WTC11 (cell line): ENCODE data around the gene STAM2. TPM values are rescaled to one million over a fixed set of nuclear protein-coding genes. Genes with fewer than 3 reads are reported as not detected.

Experiments
- ATAC-seq: fragments of 200-7000 bp; cut with Tn5 transposase; 2 replicates; pipeline ENCODE4 v1.10.0; 2021; ENCODE audit warnings: mild to moderate bottlenecking, moderate library complexity
- CTCF ChIA-PET: fragments of 300-600 bp; sonication (Branson Sonifier 250); formaldehyde crosslinking; loops from one replicate; lab custom pipeline; 2021; ENCODE audit warnings: antibody characterized with exemption; lab: Charles Lee
- POLR2A ChIA-PET: fragments of 350-600 bp; sonication (Branson Sonifier 250); formaldehyde crosslinking; loops from one replicate; lab custom pipeline; 2021; ENCODE audit warnings: antibody characterized with exemption; lab: Charles Lee
- DNase-seq: peaks from one replicate; pipeline ENCODE4 v3.0.0; 2021; ENCODE audit warnings: low spot score
- H3K27ac Mint-ChIP-seq: 2 replicates; pipeline ENCODE4 v1.8.0; 2021; ENCODE audit warnings: mixed read lengths
- H3K27me3 Mint-ChIP-seq: 2 replicates; pipeline ENCODE4 v1.8.0; 2021; ENCODE audit warnings: low read depth, mild to moderate bottlenecking, moderate library complexity, mixed read lengths
- H3K36me3 Mint-ChIP-seq: 2 replicates; pipeline ENCODE4 v1.8.0; 2021; ENCODE audit warnings: mixed read lengths
- H3K4me1 Mint-ChIP-seq: 2 replicates; pipeline ENCODE4 v1.8.0; 2022; ENCODE audit warnings: mixed read lengths
- H3K4me3 Mint-ChIP-seq: 2 replicates; pipeline ENCODE4 v1.8.0; 2021; ENCODE audit warnings: mild to moderate bottlenecking, moderate library complexity, mixed read lengths
- H3K9me3 Mint-ChIP-seq: 2 replicates; pipeline ENCODE4 v1.8.0; 2021; ENCODE audit warnings: mixed read lengths
- AR ChIP-seq: fragments of 250-450 bp; sonication (Bioruptor Pico); IDR thresholded peaks from 2 replicates; pipeline ENCODE4 v1.9.0; 2021; ENCODE audit warnings: mild to moderate bottlenecking
- ATF3 ChIP-seq: sonication (generic); formaldehyde crosslinking; conservative IDR thresholded peaks from 2 replicates; pipeline ENCODE4 v1.8.1; 2022; ENCODE audit warnings: mild to moderate bottlenecking, missing genetic modification reagents
- CBFB ChIP-seq: sonication (generic); formaldehyde crosslinking; IDR thresholded peaks from 2 replicates; pipeline ENCODE4 v1.8.1; 2022; ENCODE audit warnings: mild to moderate bottlenecking, low read depth, missing genetic modification reagents
- FOXK1 ChIP-seq: sonication (generic); formaldehyde crosslinking; IDR thresholded peaks from 2 replicates; pipeline ENCODE4 v1.8.0; 2022; ENCODE audit warnings: mild to moderate bottlenecking, moderate library complexity, missing genetic modification reagents
- FOXP4 ChIP-seq: sonication (generic); formaldehyde crosslinking; IDR thresholded peaks from 2 replicates; pipeline ENCODE4 v1.8.0; 2022; ENCODE audit warnings: mild to moderate bottlenecking, missing genetic modification reagents
- GABPB1 ChIP-seq: sonication (generic); formaldehyde crosslinking; IDR thresholded peaks from 2 replicates; pipeline ENCODE4 v1.8.1; 2023; ENCODE audit warnings: mild to moderate bottlenecking, missing genetic modification reagents
- IRF1 ChIP-seq: sonication (generic); formaldehyde crosslinking; IDR thresholded peaks from 2 replicates; pipeline ENCODE4 v1.8.0; 2023; ENCODE audit warnings: missing genetic modification reagents
- SMAD3 ChIP-seq: sonication (generic); formaldehyde crosslinking; IDR thresholded peaks from 2 replicates; pipeline ENCODE4 v1.8.0; 2022; ENCODE audit warnings: missing genetic modification reagents, mild to moderate bottlenecking, borderline replicate concordance
- TEAD4 ChIP-seq: sonication (generic); formaldehyde crosslinking; IDR thresholded peaks from 2 replicates; pipeline ENCODE4 v1.8.0; 2022; ENCODE audit warnings: mild to moderate bottlenecking, missing genetic modification reagents
- USF2 ChIP-seq: sonication (generic); formaldehyde crosslinking; IDR thresholded peaks from 2 replicates; pipeline ENCODE4 v1.8.1; 2023; ENCODE audit warnings: mild to moderate bottlenecking, missing genetic modification reagents, moderate library complexity
- ZNF138 ChIP-seq: sonication (generic); formaldehyde crosslinking; conservative IDR thresholded peaks from 2 replicates; pipeline ENCODE4 v1.8.1; 2022; ENCODE audit warnings: mild to moderate bottlenecking, moderate library complexity, missing genetic modification reagents
- ZNF219 ChIP-seq: sonication (generic); formaldehyde crosslinking; IDR thresholded peaks from 2 replicates; pipeline ENCODE4 v1.8.0; 2023; ENCODE audit warnings: missing genetic modification reagents, mild to moderate bottlenecking, borderline replicate concordance
- ZNF396 ChIP-seq: fragments of 250-450 bp; sonication (Bioruptor Pico); IDR thresholded peaks from 2 replicates; pipeline ENCODE4 v1.8.0; 2021; ENCODE audit warnings: mild to moderate bottlenecking, moderate library complexity, borderline replicate concordance
- ZNF512 ChIP-seq: sonication (generic); formaldehyde crosslinking; IDR thresholded peaks from 2 replicates; pipeline ENCODE4 v1.8.1; 2022; ENCODE audit warnings: missing genetic modification reagents, borderline replicate concordance
- ZNF532 ChIP-seq: fragments of 250-450 bp; sonication (Bioruptor Pico); IDR thresholded peaks from 2 replicates; pipeline ENCODE4 v1.9.0; 2021; ENCODE audit warnings: mild to moderate bottlenecking, borderline replicate concordance
- total RNA-seq: library from RNA; stranded (reverse); gene quantifications from 3 replicates; pipeline ENCODE4 v1.2.3, GENCODE V29; 2021

The STAM2 gene
- total RNA-seq, 1 experiment from 2014 or later, result 9.0 TPM

GRCh38 chr2:152166633-152167032 lies 8.9 kb downstream of the STAM2 start:
- Mint-ChIP-seq H3K27me3 (no peaks in the 10 kb centered on the region), H3K27ac (no peak overlapping the region), H3K4me3 (no peak overlapping the region), H3K9me3 (peaks cover 21% of the 10 kb centered on the region), H3K36me3 (peaks cover 17% of the 10 kb centered on the region), H3K4me1 (0 out of 2 replicates have a peak, but pooled peaks cover 2% of the 10 kb centered on the region)
- CTCF ChIA-PET, result no interaction called here
- TF ChIP-seq AR (CRISPR knock-in tag), result no peak
- TF ChIP-seq ZNF396 (CRISPR knock-in tag), result no peak
- no peak for TF ChIP-seq ZNF219
- no peak for TF ChIP-seq FOXP4 (CRISPR knock-in tag)
- TF ChIP-seq ZNF532 (CRISPR knock-in tag), result no peak
- TF ChIP-seq IRF1 (CRISPR knock-in tag), result no peak
- TF ChIP-seq ZNF512 (CRISPR knock-in tag), result no peak
- TF ChIP-seq ATF3 (CRISPR knock-in tag), result no peak
- no peak for ATAC-seq
- POLR2A ChIA-PET, result no interaction called here
- DNase-seq, result no peak

GRCh38 chr2:152165780-152166179 lies 9.8 kb downstream of the STAM2 start:
- CTCF ChIA-PET, result no interaction called here

More at GRCh38 chr2:152165780-152166179, 9.8 kb downstream of the STAM2 start:
- no peak for ATAC-seq
- H3K4me1 Mint-ChIP-seq, result 0 out of 2 replicates have a peak, but pooled peaks cover 2% of the 10 kb centered on the region
- DNase-seq, result no peak
- peaks cover 20% of the 10 kb centered on the region for H3K36me3 Mint-ChIP-seq
- POLR2A ChIA-PET, result interaction anchor here (0.5 kb wide), 1 partner anchor 56 kb away, joined by 4 read pairs; no protein-coding TSS in a partner anchor
- H3K27ac Mint-ChIP-seq, result peak overlapping the region; percentile 34; the same call in 1 of the 2 replicates
- peaks cover 24% of the 10 kb centered on the region for H3K9me3 Mint-ChIP-seq
- no peak overlapping the region for H3K4me3 Mint-ChIP-seq
- no peak for TF ChIP-seq SMAD3 (CRISPR knock-in tag)
- no peak for TF ChIP-seq TEAD4
- TF ChIP-seq USF2, result no peak
- no peak for TF ChIP-seq ZNF138 (CRISPR knock-in tag)
- no peak for TF ChIP-seq CBFB (CRISPR knock-in tag)
- TF ChIP-seq FOXK1 (CRISPR knock-in tag), result no peak
- TF ChIP-seq GABPB1 (CRISPR knock-in tag), result no peak
- no peaks in the 10 kb centered on the region for H3K27me3 Mint-ChIP-seq
